Endometrium (tissue), 2 donors: ENCODE results near the gene LRRC43.
"Not testable (repeated sequence)": the region's sequence is repeated elsewhere in the genome, so short reads cannot be mapped to it uniquely, and the experiment has no call there.

Experiments
- FAIRE-seq: peaks from 2 replicates; lab custom pipeline; 2012; peaks lifted over from hg19 to GRCh38; lab: Jason Lieb, UNC
- donor health status: control.
- donor health status: control.

LRRC43 gene

DNA sequence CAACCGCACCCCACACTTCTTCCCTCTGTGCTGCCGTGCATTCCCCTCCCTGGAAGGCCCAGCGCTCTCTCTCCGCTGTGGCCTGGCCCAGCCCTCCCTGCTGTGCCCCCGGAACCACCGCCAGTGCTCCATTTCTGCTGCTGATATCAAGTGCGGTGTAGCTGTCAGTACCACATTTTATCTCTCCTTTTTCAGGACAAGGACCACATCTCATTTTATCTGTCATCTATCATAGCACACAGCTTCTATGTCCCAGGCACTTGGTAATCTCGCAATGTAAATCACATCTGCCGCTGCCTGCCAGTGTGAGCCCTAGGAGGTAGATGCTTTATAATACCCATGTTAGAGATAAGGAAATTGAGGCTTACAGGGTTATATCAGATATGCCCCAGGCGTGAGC, 27.2 kb upstream of the LRRC43 start:
- no peak for FAIRE-seq

DNA sequence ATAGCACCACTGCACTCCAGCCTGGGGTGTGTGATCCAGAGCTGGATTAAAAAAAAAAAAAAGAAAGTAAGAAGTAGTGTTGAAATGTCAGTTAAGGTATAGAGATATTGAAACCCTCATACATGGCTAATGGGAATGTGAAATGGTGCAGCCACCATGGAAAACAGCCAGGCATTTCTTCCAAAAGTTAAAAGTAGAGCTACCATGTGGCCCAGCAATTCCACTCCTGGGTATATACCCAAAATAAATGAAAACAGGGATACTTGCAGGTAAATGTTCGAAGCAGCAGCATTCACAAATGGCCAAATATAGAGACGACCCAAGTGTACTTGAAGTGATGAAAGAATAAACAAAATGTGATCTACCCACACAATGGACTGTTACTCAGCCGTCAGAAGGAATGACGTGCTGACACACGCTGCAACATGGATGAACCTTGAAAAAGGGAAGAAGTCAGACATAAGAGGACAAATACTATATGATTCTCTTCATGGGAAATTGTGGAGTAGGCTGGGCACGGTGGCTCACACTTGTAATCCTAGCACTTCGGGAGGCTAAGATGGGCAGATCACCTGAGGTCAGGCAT, 24.1 kb upstream of the LRRC43 start:
- no peak for FAIRE-seq

- FAIRE-seq = no peak
Observed at GRCh38 chr12:122159882-122160281, 23.0 kb upstream of the LRRC43 start.

DNA sequence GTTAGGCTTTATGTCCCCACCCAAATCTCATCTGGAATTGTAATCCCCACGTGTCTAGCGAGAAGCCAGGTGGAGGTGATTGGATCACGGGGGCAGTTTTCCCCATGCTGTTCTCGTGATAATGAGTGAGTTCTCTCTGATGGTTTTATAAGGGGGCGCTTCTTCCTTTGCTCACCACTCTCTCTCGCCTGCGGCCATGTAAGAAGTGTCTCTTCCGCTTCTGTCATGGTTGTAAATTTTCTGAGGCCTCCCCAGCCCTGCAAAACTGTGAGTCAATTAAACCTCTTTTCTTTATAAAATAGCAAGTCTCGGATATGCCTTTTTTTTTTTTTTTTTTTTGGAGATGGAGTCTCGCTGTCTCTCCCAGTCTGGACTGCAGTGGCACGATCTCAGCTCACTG, 22.2 kb upstream of the LRRC43 start:
- no peak for FAIRE-seq

GRCh38 chr12:122161682-122162081, 21.2 kb upstream of the LRRC43 start:
- no peak for FAIRE-seq

DNA sequence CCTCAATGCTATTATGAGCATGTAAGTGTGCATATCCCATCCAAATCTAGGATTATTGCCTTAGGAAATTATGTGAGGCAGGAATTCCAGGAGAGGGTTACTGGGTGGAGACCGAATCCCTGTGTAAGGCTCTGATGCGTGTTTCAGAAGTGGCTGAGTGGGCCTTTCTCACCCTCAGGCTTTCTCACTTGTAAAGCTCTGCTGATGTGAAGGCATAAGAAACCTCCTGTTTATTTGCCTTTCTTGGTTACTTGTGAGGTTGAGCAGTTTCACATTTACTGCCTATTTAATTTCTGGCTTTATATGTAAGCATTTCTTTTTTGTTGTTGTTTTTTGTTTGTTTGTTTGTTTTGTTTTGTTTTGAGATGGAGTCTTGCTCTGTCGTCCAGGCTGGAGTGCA, 19.9 kb upstream of the LRRC43 start:
- no peak for FAIRE-seq

DNA sequence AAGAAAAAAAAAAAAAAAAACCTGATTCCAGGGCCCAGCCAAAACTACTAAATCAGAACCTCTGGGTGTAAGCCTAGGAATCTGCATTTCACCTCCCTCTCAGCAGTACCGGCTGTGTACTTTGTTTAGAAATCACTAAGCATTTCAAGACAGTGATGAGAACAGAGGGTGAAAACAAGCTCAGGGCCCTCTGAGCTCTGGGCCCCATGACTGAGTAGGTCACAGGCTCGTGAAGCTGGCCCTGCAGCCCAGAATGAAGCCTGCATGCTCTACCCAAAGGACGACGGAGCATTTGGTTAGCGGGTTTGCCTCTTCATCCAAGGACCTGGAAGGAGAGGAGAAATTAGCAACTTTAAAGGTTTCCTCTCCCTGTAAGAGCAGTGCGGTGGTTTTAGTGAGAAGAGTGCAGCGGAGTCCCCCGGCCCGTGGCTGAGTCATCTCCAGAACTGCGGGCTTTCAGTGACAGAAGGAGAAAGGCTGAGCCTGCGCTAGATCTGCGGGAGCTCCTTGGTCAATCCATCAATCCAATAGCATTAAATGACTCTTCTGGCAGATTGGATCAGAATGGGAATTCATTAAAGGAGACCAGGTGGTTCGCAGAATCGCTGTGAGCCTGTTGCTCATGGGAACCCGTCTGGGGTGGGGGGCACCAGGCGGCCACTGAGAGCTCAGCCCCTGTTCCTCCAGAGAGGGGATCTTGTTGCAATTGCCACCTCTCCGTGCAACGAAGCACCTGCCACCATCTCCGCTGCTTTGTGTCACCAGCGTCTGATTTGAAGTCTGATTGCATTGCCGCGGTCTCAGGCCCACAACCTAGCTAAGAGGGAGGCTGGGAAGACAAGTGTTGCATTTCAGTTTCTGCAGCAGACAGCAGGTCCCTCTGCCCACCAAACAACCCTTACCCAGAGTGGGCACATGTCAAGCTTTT, 16.2 kb upstream of the LRRC43 start:
- FAIRE-seq = no peak

- no peak for FAIRE-seq
Observed at GRCh38 chr12:122167356-122167925, 15.5 kb upstream of the LRRC43 start.

DNA sequence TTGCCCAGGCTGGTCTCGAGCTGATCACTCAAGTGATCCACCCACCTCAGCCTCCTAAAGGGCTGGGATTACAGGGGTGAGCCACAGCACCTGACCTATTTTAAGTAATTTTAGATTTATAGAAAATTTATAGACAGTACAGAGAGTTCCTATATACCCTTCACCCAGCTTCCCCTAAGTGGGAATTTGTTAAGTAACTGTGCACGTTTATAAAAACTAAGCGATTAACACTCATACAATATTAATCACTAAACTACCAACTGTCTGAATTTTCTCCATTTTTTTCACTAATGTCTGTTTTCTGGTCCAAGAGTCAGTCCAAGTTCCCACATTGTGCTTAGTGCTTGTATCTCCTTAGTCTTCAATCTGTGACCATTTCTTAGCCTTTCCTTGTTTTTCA, 14.4 kb upstream of the LRRC43 start:
- no peak for FAIRE-seq

GRCh38 chr12:122171399-122171798, 11.5 kb upstream of the LRRC43 start:
- FAIRE-seq = no peak

DNA sequence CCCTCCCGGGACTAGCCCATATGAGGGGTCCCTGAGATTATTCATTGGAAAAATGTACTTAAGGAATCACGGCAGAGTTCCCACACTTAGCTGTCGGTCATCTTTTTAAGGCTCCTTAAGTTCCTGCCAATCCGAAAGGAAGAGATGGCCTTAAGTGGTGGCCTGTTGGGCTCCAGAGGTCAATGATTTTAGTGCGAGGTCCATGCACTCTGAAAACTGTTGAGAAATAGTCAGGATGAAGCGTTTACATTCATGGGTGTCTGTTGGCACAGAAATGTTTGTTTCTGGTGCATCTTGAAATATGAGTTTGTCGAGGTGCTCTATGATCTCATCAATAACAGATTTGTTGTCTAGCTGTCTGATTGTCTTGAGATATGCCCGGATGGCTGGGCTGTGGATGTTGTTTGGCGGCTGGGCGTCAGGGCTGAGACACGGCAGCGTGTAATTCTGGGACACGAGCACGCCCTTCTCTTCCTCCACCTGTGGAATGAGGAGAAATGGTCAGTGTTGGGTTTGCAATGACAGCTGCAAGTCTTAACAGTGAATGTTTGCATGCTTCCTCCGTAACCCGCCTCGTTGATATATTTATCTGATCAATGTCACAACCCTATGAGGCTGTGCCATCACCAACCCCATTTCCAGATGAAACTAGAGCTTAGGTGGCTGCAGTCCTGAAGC, 10.5 kb upstream of the LRRC43 start:
- FAIRE-seq = no peak

- FAIRE-seq = no peak
Observed at GRCh38 chr12:122174155-122174845, 8.6 kb upstream of the LRRC43 start, which contains the start of gene IL31. Gene IL31, minus strand, starts transcription at chr12:122174221. Its CDS starts 49 bp downstream, at chr12:122174172.

DNA sequence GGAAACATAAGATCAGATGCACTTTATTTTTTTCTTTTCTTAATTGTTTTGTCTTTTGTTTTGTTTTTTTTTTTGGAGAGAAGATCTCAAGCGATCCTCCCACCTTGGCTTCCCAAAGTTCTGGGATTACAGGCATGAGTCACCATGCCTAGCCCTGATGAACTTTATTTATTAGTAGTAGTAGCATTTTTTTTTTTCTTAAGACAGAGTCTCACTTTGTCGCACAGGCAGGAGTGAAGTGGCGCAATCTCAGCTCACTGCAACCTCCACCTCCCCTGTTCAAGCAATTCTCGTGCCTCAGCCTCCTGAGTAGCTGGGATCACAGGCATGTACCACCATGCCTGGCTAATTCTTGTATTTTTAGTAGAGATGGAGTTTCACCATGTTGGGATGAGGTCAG, 6.5 kb upstream of the LRRC43 start:
- not testable (repeated sequence) for FAIRE-seq

DNA sequence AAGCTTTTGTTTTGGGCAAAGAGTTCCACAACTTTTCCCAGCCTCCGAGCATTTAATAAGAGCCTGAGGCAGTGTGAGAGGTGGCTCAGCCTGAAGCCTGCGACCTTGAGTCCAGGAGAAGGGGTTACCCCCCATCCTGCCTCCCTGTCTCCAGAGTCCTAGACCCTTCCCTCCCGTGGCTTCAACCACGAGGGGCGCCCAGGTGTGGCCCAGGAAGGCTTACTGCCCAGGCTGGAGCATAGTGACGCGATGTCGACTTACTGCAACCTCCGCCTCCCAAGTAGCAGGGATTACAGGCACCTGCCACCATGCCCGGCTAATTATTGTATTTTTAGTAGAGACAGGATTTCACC, 641 bp downstream of the LRRC43 start:
- FAIRE-seq = no peak

DNA sequence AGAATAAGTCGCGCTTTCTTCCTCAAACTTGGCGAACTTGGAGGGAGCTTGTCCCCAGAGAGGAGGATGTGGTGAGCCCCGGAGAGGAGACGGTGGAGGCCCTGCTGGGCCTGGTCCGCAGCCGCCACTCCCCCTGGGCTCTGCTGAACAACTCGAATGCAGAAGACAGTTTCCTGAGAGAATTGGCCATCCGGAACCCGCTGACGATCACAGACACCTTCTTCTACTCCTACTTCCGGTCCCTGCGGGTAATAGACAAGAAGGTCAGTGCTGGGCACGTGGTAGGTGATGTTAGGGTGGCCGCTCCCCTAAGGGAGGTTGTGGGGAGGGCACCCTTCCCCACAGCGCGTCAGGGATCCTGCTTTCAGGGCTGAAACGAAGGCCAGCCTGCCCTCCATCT, 1.6 kb downstream of the LRRC43 start:
- FAIRE-seq = no peak

DNA sequence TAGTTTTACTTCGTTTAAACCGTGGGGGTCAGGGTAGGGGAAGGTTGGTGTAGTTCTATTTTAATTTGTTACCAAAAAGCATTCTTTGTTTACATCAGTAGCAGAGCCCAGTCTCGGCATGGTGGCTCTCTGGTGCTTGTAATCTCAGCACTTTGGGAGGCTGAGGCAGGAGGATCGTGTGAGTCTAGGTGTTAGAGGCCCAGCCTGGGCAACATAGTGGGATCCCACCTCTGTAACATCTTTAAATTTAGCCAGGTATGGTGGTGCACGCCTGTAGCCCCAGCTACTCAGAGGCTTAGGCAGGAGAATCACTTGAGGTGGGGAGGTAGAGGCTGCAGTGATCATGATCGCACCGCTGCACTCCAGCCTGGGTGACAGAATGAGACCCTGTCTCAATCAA, 2.2 kb downstream of the LRRC43 start:
- FAIRE-seq = no peak

DNA sequence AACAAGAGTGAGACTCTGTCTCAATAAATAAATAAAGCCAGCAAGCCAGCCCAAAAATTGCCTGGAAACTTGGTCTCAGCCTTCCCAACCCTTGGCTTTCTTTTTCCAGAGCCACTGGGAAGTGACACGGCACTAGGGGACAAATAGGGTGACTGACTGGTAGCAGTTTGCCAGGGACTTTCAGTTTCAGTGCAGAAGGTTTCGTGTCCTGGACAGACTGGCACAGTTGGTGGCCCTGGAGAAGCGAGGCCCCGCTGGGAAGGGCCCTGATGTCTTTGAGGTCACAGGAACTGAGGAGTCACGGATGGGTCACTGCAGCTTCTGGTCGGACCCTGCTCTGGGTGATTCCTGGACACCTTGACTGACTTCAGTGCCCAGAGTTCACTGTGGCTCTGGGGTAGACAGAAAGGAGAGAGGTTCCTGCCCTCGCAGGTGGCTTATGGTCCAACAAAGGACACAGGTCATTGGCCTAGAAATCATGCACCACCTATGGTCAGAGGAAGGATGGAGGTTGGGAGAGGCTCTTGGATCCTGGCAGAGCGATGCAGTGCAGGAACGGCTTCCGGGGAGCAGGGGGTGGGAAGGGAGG, 2.7 kb downstream of the LRRC43 start:
- no peak for FAIRE-seq

GRCh38 chr12:122187466-122187865, 4.5 kb downstream of the LRRC43 start:
- FAIRE-seq = no peak

DNA sequence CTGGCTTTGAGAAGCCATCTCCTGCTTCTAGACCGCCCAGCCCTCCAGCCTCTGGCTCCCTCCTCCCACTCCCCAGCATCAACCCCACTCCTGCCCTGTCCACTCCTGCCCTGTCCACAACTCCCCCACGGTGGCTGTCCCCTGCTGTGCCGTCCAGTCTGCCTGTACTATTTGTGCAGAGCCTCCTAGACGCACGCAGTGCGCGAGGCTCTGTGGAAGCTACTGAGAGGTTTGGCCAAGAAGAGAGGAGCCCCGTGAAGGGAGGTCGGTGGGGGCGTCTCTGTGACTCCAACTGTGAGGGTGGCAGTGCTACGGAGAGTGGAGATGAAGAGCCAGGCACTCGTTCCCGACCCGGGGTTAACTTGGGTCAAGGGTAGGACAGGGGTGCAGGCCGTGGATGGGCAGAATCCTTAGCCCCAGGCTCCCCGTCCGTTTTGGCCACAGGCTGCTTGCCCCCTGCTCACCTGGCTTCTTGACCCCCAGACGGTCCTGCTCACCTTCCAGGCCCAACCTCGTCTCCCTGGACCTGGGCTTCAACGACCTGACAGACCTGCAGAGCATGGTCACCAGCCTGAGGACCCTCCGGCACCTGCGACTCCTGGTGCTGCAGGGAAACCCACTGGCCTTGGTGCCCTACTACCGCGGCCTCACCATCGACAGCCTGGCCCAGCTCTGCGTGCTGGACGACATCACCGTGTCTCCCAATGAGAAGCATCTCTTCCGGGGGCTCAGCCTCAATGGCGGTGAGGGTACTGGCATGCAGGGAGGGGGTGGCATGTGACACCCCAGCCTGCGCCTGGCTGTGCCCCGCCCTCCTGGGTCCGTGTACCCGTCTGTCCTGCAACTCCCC, 6.9 kb downstream of the LRRC43 start:
- FAIRE-seq = no peak

DNA sequence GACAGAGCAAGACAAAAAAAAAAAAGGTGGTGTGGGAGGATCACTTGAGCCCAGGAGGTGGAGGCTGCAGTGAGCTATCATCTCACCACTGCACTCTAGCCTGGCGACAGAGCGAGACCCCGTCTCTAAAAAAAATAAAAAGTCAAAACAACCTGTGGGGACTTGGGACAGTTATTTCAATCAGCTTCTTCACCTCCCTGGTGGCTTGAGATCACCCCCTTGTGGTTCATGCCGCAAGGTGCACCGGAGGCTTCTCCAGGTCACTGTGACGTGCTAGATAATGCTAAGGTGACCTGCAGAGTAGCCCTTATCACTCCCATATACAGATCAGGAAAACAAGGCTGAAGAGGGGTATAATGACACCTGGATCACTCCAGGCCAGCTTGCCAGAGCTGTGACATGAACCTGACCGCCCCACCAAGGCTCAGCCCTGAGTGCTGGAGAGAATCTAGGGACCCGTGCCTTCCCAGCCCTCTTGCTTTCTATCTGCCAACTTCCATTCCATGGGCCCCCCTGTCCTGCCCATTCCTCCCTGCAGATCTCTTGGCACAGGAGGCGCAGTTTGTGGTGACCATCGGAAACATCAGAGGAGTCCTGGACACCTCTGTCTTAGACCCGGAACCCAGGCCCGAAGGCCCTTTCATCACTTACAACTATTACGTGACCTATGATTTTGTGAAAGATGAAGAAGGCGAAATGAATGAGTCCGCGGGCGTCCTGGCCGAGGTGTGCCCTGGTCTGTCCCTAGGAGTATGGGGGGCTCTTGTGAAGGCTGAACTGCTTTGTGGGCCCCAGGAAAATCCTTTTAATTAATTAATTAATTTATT, 8.1 kb downstream of the LRRC43 start:
- no peak for FAIRE-seq
